ENCODE data around the gene ZXDC. TPM values are rescaled to one million over a fixed set of nuclear protein-coding genes. Genes with fewer than 3 reads are reported as not detected.

ZXDC gene
- polyA plus RNA-seq, 3 donors: 9.8 to 14.1 (median 13.5) TPM

DNA sequence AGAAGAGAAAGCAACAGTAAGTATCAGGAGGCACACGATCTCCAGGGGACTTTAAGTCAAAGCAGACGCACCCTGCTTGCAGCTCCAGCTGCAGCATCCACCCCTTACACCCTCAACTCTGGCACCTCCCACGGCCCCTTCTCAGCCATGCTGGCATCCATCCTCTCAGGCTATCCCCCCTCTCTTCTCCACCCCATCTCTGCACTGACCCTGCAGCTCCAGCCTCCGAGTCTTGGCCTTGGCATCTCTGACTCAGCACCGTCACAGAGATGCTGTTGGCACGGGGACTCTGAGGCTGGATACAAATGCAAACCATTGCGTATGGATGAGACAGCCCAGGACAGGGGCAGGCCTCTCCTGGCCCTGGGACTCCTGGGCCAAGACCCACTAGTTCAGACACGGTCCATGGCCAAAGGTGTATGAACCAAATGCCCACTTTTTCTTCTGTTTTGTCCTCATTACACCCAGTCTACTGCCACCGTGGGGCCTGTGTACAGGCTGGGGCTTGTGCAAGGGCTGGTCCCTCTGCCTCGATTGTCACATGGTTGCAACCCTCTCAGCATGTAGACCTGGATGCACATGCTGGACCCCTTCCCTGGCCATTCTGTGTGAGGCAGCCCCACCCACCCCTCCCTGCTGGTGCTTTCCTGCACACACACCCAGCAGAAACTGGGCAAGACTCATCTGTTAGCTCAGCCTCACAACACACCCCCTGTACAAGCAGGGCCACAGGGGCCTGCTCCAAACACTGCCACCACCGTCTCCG, 18.7 kb upstream of the ZXDC start:
- H3K27ac ChIP-seq (ENCODE audit: low read depth, low read length): no peak overlapping the region
- whole genome bisulfite sequencing, 3 donors: 56 to 69% (median 67%) methylated on average over 12 of the region's 12 CpGs

GRCh38 chr3:126493739-126494138, 18.0 kb upstream of the ZXDC start:
- WGBS, 3 donors: 70 to 91% (median 71%) methylated on average over 9 of the region's 9 CpGs
- no peak overlapping the region for H3K27ac ChIP-seq (ENCODE audit: low read depth, low read length)

- no peak overlapping the region for H3K27ac ChIP-seq (ENCODE audit: low read depth, low read length)
- 84 to 91% (median 87%) methylated on average over 14 of the region's 14 CpGs for WGBS, 3 donors
These were observed 17.4 kb upstream of the ZXDC start for GRCh38 chr3:126493051-126493450.

GRCh38 chr3:126491221-126492013, 15.7 kb upstream of the ZXDC start:
- 74 to 91% (median 75%) methylated on average over 21 of the region's 21 CpGs for WGBS, 3 donors
- no peak overlapping the region for H3K27ac ChIP-seq (ENCODE audit: low read depth, low read length)

GRCh38 chr3:126490619-126491018, 14.9 kb upstream of the ZXDC start:
- no peak overlapping the region for H3K27ac ChIP-seq (ENCODE audit: low read depth, low read length)
- WGBS, 3 donors: 42 to 85% (median 80%) methylated on average over 6 of the region's 6 CpGs

- H3K27ac ChIP-seq (ENCODE audit: low read depth, low read length): no peak overlapping the region
- 91 to 96% (median 92%) methylated on average over 16 of the region's 16 CpGs for WGBS, 3 donors
These were observed 13.3 kb upstream of the ZXDC start for GRCh38 chr3:126488886-126489569.

GRCh38 chr3:126488185-126488584, 12.5 kb upstream of the ZXDC start:
- 83 to 91% (median 84%) methylated on average over 14 of the region's 14 CpGs for WGBS, 3 donors
- no peak overlapping the region for H3K27ac ChIP-seq (ENCODE audit: low read depth, low read length)

GRCh38 chr3:126487151-126487771, 11.6 kb upstream of the ZXDC start:
- 37 to 44% (median 39%) methylated on average over 17 of the region's 17 CpGs for WGBS, 3 donors
- no peak overlapping the region for H3K27ac ChIP-seq (ENCODE audit: low read depth, low read length)

DNA sequence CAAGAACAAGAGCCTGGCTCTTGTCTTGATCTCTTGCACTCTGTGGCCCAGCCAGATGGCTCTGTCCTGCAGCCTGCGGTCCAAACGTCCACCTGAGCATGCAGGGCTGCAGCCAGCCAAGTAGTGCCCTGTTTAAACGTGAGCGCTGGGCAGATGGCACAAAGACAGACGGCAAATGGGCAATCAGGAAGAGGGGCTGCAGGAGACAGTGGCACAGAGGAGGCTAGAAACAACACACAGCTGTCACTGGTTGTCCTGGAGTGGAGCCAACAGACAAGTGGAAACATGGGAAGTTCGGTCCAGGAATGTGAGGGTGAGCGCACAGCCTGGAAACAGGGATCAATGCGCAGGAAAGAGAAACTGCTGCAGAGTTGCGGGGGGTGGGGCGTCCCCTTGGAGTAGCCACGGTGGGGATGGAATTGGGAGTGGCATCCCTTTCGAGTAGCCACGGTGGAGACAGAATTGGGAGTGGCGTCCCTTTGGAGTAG, 10.7 kb upstream of the ZXDC start:
- 76 to 87% (median 80%) methylated on average over 14 of the region's 14 CpGs for WGBS, 3 donors
- H3K27ac ChIP-seq (ENCODE audit: low read depth, low read length): no peak overlapping the region

GRCh38 chr3:126485956-126486355, 10.3 kb upstream of the ZXDC start:
- H3K27ac ChIP-seq (ENCODE audit: low read depth, low read length): no peak overlapping the region
- 95 to 98% (median 96%) methylated on average over 9 of the region's 9 CpGs for WGBS, 3 donors

DNA sequence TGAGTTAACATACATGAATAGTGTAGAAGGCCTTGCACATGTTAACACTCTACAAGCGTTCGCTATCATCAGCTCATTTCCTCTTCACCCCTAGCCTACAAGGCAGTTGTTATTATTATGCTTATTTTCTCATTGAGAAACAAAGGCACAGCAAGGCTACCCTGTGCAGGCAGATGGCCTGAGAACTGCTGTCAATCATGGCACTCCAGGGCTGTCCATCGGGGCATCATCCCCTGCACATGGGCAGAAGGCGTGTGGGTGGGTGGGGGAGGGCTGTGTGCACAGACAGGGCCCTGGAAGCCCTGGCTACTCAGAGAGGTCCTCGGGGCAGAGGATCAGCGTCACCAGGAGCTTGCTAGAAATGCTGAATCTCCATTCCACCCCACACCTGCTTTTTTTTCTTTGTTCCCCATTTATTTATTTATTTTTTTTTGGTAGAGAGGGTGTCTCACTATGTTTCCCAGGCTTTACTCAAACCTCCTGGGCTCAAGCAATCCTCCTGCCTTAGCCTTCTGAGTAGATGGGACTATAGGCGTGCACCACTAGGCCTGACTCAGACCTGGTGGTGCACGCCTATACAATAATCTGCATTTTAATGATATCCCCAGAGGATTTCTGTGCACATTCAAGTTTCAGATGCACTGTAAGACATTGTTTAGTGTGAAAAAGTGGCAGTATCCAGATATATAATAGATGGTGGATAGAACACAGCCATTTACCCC, 9.6 kb upstream of the ZXDC start:
- H3K27ac ChIP-seq (ENCODE audit: low read depth, low read length): no peak overlapping the region
- WGBS, 3 donors: 81 to 88% (median 86%) methylated on average over 8 of the region's 8 CpGs

DNA sequence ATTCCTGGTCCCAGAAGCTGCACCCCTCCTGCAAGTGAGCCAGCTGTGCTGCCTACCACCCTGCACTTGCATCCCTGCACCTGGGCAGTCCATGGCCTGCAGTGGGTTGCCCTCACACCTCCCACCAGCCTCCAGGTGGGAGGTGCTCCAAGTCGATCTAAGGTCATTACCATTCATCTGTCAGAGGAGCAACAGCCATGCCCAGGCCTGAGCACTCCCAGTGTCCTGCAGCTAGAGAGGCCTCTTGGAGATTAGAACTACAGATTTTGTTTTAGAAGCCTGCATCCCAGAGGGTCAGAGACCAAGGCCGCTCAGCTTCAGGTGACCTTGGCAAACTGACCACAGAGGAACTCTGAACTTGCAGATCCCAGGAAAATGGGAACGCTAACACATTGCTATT, 9.0 kb upstream of the ZXDC start:
- H3K27ac ChIP-seq (ENCODE audit: low read depth, low read length): no peak overlapping the region
- WGBS, 3 donors: 75 to 86% (median 81%) methylated on average over 3 of the region's 3 CpGs

GRCh38 chr3:126484148-126484547, 8.5 kb upstream of the ZXDC start:
- WGBS, 3 donors: 42 to 77% (median 71%) methylated on average over 3 of the region's 3 CpGs
- H3K27ac ChIP-seq (ENCODE audit: low read depth, low read length): no peak overlapping the region

DNA sequence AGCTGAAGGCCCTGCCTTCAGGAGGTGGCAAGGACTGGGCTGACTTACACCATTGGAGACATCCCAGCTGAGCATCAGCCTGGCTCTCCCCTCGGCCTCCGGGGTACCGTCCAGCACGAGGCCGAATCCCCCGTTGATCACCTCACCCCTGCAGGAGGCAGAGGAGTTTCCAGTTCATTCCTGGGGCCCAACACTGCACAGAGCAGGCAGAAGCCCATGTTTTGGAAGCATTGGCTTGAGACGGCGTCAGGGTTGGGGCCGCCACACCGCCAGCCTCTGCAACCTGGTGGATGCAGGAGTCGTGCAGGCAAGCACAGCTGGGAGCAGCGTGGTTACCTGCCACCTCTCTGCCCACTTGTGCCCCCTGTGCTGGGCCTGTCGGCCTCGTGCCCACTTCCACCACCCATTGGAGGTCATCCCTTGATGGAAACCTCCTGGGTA, 7.7 kb upstream of the ZXDC start:
- no peak overlapping the region for H3K27ac ChIP-seq (ENCODE audit: low read depth, low read length)
- 86 to 93% (median 86%) methylated on average over 14 of the region's 14 CpGs for WGBS, 3 donors

DNA sequence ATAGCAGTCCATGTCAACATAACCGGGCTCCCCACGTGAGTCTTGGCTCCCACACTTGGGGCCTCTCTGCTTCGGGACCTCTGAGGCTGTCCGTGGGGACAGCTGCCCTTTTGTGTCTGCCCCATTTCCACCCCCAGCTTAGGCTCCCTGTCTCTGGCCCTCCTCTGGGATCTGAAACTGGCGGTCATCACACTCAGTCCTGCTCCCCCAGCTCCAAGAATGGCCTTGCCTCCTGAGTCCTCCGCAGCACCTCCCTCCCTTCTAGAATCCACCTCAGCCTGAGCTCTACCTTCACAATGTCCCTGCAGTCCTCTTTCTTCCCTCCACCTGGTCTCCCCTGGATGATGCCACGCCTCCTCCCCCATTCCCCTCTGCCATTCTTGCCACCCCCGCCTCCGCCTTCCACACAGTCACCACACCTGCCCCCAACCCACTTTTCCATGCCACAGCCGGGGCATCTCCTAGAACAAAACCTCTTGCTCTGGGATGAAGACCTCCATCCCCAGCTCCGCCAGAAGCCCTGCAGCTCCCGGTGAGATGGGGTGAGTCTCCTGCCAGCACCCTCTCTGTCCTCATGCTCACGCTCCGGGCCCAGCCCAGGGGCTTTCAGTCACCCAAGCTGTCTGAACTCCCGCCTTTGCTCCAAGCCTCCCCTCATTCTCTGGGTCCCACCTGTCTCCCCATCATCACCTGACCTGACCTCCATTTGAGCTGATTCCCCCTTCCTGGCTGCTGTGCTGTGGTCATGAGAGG, 7.0 kb upstream of the ZXDC start:
- 84 to 93% (median 92%) methylated on average over 15 of the region's 15 CpGs for WGBS, 3 donors
- H3K27ac ChIP-seq (ENCODE audit: low read depth, low read length): no peak overlapping the region

DNA sequence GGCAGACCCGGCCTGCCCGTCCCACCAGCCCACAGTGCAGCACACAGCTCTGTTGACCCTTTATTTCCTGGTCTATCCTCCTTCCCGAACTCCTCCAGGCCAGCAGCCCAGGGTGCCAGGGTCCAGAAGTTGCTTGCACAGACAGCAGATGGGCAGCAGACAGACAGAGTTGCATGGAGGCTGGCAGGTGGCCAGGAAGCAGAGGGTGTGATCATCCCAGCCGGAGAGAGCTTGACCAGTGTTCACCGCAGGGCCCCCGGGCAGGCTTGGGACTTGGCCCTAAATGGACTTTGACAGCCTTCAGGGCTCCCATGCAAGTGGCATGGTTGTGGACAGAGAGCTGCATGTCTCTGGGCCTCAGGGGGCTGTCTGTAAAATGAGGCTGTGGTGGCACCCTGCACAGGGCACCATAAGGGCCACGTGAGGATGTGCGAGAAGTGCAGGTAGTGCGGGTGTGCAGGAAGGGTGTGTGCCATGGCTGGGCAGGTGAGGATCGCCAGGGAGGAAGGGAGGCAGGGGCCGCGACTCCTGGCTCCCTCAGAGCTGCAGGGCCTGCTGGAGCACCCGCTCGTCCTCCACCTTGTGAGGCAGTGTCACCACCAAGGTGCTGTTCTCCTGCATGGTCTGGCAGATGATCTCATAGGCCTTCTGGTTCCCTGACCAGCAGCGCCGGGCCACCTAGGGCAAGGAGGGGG, 6.3 kb upstream of the ZXDC start:
- no peak overlapping the region for H3K27ac ChIP-seq (ENCODE audit: low read depth, low read length)
- WGBS, 3 donors: 77 to 91% (median 82%) methylated on average over 14 to 16 of the region's 16 CpGs

DNA sequence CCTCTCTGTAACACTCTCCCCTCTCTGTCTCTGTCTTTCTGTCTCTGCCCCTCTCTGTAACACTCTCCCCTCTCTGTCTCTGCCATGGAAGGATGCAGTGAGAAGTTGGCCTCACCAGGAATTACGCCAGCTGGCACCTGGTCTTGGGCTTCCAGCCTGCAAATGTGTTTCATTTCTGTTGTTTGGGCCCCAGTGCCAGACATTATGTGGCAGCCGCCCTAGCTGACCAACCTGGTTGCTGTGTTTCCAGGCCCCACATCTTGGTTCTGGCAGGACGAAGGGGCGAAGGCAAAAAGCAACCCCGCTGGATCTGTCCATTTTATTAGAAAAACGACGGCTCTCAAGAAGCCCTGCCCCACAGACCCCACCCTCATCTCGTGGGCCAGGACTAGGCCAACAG, 5.2 kb upstream of the ZXDC start:
- H3K27ac ChIP-seq (ENCODE audit: low read depth, low read length): no peak overlapping the region
- WGBS, 3 donors: 73 to 77% (median 75%) methylated on average over 8 of the region's 8 CpGs

Data from adipose tissue (tissue), 3 donors.